Kidney (tissue), 14 donors: Measurements from ENCODE around the gene WFS1. TPM values are rescaled to one million over a fixed set of nuclear protein-coding genes. Genes with fewer than 3 reads are reported as not detected.

Experiments used
- DNase-seq, 5 donors: peaks; one replicate each; pipeline ENCODE4 v3.0.0-alpha.2; 2013 to 2020
- FAIRE-seq: peaks from 2 replicates; lab custom pipeline; 2012; peaks lifted over from hg19 to GRCh38; lab: Jason Lieb, UNC
- H3K27ac ChIP-seq, 2 donors: one replicate each; pipeline ENCODE4 v1.7.0; 2013; ENCODE audit warnings: low read depth in 2 of 2, low read length in 2 of 2, inconsistent platforms in 1 of 2
- H3K27me3 ChIP-seq: one replicate; pipeline ENCODE4 v1.7.1; 2013; ENCODE audit warnings: low read length, inconsistent platforms; ENCODE audit not compliant: control insufficient read depth, insufficient read depth
- H3K36me3 ChIP-seq, 3 donors: one replicate each; pipeline versions ENCODE4 v1.7.0 to v1.7.1; 2013; ENCODE audit warnings: low read length in 3 of 3, control low read depth in 1 of 3, inconsistent platforms in 1 of 3; ENCODE audit not compliant: insufficient read depth in 3 of 3, control insufficient read depth in 2 of 3
- H3K4me1 ChIP-seq, 3 donors: one replicate each; pipeline versions ENCODE4 v1.7.0 to v1.7.1; 2013; ENCODE audit warnings: low read length in 3 of 3, inconsistent platforms in 1 of 3, low read depth in 1 of 3; ENCODE audit not compliant: control insufficient read depth in 2 of 3, insufficient read depth in 2 of 3
- H3K4me3 ChIP-seq, 3 donors: one replicate each; pipeline versions ENCODE4 v1.7.0 to v1.8.1; 2013; ENCODE audit warnings: low read length in 3 of 3, control low read depth in 1 of 3, inconsistent platforms in 1 of 3
- H3K9ac ChIP-seq, 3 donors: one replicate each; pipeline versions ENCODE4 v1.7.0 to v1.7.1; 2013; ENCODE audit warnings: low read length in 3 of 3, control low read depth in 1 of 3, inconsistent platforms in 1 of 3
- H3K9me3 ChIP-seq, 3 donors: one replicate each; pipeline versions ENCODE4 v1.7.0 to v1.7.1; 2013; ENCODE audit warnings: low read length in 3 of 3, control low read depth in 1 of 3, inconsistent platforms in 1 of 3; ENCODE audit not compliant: control insufficient read depth in 2 of 3, insufficient read depth in 1 of 3
- intact Hi-C: fragments of 100-400 bp; cut with DNase I; formaldehyde crosslinking; loops from one replicate; pipeline ENCODE4 v1.11.1; 2022
- polyA plus RNA-seq: library from polyadenylated mRNA; stranded (reverse); fragments of 350-450 nt; fragmentation: Illumina TruSeq; extraction: RNeasy Lipid Tissue Mini Kit (QIAGEN cat#74804); gene quantifications from one replicate; pipeline ENCODE4 v1.2.3, GENCODE V29; 2014; ENCODE audit warnings: low read depth, low replicate concordance; ENCODE audit not compliant: insufficient read depth
- total RNA-seq: library from RNA; stranded (reverse); fragmentation: NEBNext Ultra II Directional; extraction: Animal tissue kit (Norgen Biotek cat#: 25700); gene quantifications from one replicate; pipeline ENCODE4 v1.2.1, GENCODE V29; 2021
- TF ChIP-seq, protein P1 (sequence below): IDR thresholded peaks from 3 replicates; pipeline ENCODE4 v1.5.1; 2012; ENCODE audit warnings: mild to moderate bottlenecking, moderate library complexity, borderline replicate concordance; ENCODE audit not compliant: insufficient read depth; ENCODE audit errors: extremely low read depth
- donor health status: control.
- donor health status: control.
- donor health status: control.
- donor health status: control.
- donor health status: control.
- donor health status: DM: yes; HTN: yes; CAD: no.
- donor health status: Normal renal cell carcinoma (clear cell type).

The WFS1 gene
- total and polyA plus RNA-seq, 2 donors from 2014 or later: 20.8 to 31.4 TPM

GRCh38 chr4:6350646-6351045 is 81.0 kb downstream of the WFS1 start:
- H3K9me3 ChIP-seq: no peaks in the 10 kb centered on the region
- DNase-seq: no peak
- H3K36me3 ChIP-seq: no peaks in the 10 kb centered on the region
- no peak overlapping the region for H3K9ac ChIP-seq
- TF ChIP-seq, protein P1, sequence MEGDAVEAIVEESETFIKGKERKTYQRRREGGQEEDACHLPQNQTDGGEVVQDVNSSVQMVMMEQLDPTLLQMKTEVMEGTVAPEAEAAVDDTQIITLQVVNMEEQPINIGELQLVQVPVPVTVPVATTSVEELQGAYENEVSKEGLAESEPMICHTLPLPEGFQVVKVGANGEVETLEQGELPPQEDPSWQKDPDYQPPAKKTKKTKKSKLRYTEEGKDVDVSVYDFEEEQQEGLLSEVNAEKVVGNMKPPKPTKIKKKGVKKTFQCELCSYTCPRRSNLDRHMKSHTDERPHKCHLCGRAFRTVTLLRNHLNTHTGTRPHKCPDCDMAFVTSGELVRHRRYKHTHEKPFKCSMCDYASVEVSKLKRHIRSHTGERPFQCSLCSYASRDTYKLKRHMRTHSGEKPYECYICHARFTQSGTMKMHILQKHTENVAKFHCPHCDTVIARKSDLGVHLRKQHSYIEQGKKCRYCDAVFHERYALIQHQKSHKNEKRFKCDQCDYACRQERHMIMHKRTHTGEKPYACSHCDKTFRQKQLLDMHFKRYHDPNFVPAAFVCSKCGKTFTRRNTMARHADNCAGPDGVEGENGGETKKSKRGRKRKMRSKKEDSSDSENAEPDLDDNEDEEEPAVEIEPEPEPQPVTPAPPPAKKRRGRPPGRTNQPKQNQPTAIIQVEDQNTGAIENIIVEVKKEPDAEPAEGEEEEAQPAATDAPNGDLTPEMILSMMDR: no peak
- no peaks in the 10 kb centered on the region for H3K4me1 ChIP-seq
- no peak overlapping the region for H3K4me3 ChIP-seq
- H3K27me3 ChIP-seq: no peaks in the 10 kb centered on the region
- no peak for FAIRE-seq
- intact Hi-C loops: no loop called here
- H3K27ac ChIP-seq: no peak overlapping the region

- DNase-seq (no peak), FAIRE-seq (no peak)
- H3K27me3 ChIP-seq: no peaks in the 10 kb centered on the region
- intact Hi-C loops: no loop called here
- H3K4me3 ChIP-seq: no peak overlapping the region
- H3K9ac ChIP-seq: no peak overlapping the region
- H3K36me3 ChIP-seq: no peaks in the 10 kb centered on the region
- no peaks in the 10 kb centered on the region for H3K9me3 ChIP-seq
- TF ChIP-seq, protein P1: no peak
- H3K27ac ChIP-seq: no peak overlapping the region
- no peaks in the 10 kb centered on the region for H3K4me1 ChIP-seq
Measured at GRCh38 chr4:6351246-6352000, 81.8 kb downstream of the WFS1 start.

- no peak for DNase-seq
- Histone ChIP-seq H3K4me1 (no peaks in the 10 kb centered on the region), H3K36me3 (no peaks in the 10 kb centered on the region), H3K9me3 (no peaks in the 10 kb centered on the region), H3K9ac (no peak overlapping the region), H3K4me3 (no peak overlapping the region), H3K27ac (no peak overlapping the region), H3K27me3 (no peaks in the 10 kb centered on the region)
- intact Hi-C loops: no loop called here
- TF ChIP-seq, protein P1: no peak
- no peak for FAIRE-seq
Measured at GRCh38 chr4:6352031-6352692, 82.5 kb downstream of the WFS1 start.

Other genes with a start within 250 kb of the WFS1 start
- 0.69 TPM for gene JAKMIP1, start 69.3 kb upstream of the WFS1 start, total RNA-seq
- not detected for gene JAKMIP1, start 69.3 kb upstream of the WFS1 start, polyA plus RNA-seq
- gene PPP2R2C, start 202.8 kb downstream of the WFS1 start, total RNA-seq: 0.82 TPM
- gene PPP2R2C, start 202.8 kb downstream of the WFS1 start, polyA plus RNA-seq: 0.39 TPM